Psoas muscle (tissue), 8 donors: Measurements from ENCODE around the gene ADSS2. TPM values are rescaled to one million over a fixed set of nuclear protein-coding genes. Genes with fewer than 3 reads are reported as not detected.

Experiments used
- ATAC-seq, 4 donors: fragments of 200-7000 bp; cut with Tn5 transposase; one replicate each; pipeline ENCODE4 v1.9.1; 2020; ENCODE audit warnings: moderate library complexity in 3 of 4, mild to moderate bottlenecking in 2 of 4
- DNase-seq, 2 donors: peaks; one replicate each; pipeline ENCODE4 v3.0.0-alpha.2; 2020
- H3K27ac ChIP-seq: fragments of 200-600 bp; one replicate; pipeline ENCODE4 v1.8.0; 2022
- H3K27me3 ChIP-seq, 3 donors: fragments of 200-600 bp in 1 of 3; one replicate each; pipeline versions ENCODE4 v1.6.1 to v1.8.0; 2013 to 2022; ENCODE audit warnings: low read length in 2 of 3, mild to moderate bottlenecking in 2 of 3, moderate library complexity in 1 of 3; ENCODE audit not compliant: insufficient read depth in 3 of 3
- H3K36me3 ChIP-seq, 2 donors: fragments of 200-600 bp in 1 of 2; one replicate each; pipeline versions ENCODE4 v1.6.1 to v1.8.0; 2013 to 2022; ENCODE audit warnings: low read depth in 1 of 2, mild to moderate bottlenecking in 1 of 2, moderate library complexity in 1 of 2; ENCODE audit not compliant: insufficient read depth in 1 of 2
- H3K4me1 ChIP-seq: fragments of 200-600 bp; one replicate; pipeline ENCODE4 v1.8.0; 2022
- H3K4me3 ChIP-seq: fragments of 200-600 bp; one replicate; pipeline ENCODE4 v1.8.0; 2022; ENCODE audit warnings: mild to moderate bottlenecking
- H3K9me3 ChIP-seq: fragments of 200-600 bp; one replicate; pipeline ENCODE4 v1.8.0; 2022
- WGBS, 3 donors: extraction: QIAGEN DNeasy Blood & Tissue Kit; methylation state at CpG; one replicate each; pipeline versions ENCODE4 v1.1.6 to v1.1.7; 2013; 5-methylcytosine and 5-hydroxymethylcytosine counted together
- intact Hi-C, 2 donors: fragments of 100-400 bp; cut with DNase I; formaldehyde crosslinking; loops; one replicate each; pipeline versions ENCODE4 v1.11.0 to v1.14.2; 2022
- polyA plus RNA-seq, 3 donors: library from polyadenylated mRNA; stranded (reverse); fragments of 200-250 nt; gene quantifications; one replicate each; pipeline ENCODE4 v1.2.3, GENCODE V29; 2013
- total RNA-seq, 4 donors: library from RNA; stranded (reverse); fragmentation: NEBNext Ultra II Directional in 2 of 4; extraction: Animal tissue kit (Norgen Biotek cat#: 25700) in 2 of 4; gene quantifications; one replicate each; pipeline versions ENCODE4 v1.2.1 to v1.2.4, GENCODE V29; 2021 to 2023
- TF ChIP-seq, protein P1 (sequence below): fragments of 200-600 bp; IDR thresholded peaks from one replicate; pipeline ENCODE4 v1.8.0; 2022; ENCODE audit warnings: antibody characterized with exemption
- donor health status: healthy with polysubstance abuse.
- donor health status: DM: no; HTN: no; CAD: no; lungs with moderate emphysema.
- donor health status: Bipolar disorder and iron deficiency.
- donor health status: healthy.
- donor health status: DM: yes; HTN: yes; CAD: no.
- donor health status: DM: no; HTN: no; CAD: no.
- donor health status: DM: no; HTN: no; CAD: no.
- donor health status: DM: yes; HTN: yes; CAD: no.

The ADSS2 gene
- total and polyA plus RNA-seq, 7 donors = 5.7 to 19.2 (median 12.3) TPM

GRCh38 chr1:244412176-244412575 lies 39.5 kb downstream of the ADSS2 start:
- H3K36me3 ChIP-seq = peaks cover 10 to 100% of the 10 kb centered on the region in 2 donors
- TF ChIP-seq, protein P1, sequence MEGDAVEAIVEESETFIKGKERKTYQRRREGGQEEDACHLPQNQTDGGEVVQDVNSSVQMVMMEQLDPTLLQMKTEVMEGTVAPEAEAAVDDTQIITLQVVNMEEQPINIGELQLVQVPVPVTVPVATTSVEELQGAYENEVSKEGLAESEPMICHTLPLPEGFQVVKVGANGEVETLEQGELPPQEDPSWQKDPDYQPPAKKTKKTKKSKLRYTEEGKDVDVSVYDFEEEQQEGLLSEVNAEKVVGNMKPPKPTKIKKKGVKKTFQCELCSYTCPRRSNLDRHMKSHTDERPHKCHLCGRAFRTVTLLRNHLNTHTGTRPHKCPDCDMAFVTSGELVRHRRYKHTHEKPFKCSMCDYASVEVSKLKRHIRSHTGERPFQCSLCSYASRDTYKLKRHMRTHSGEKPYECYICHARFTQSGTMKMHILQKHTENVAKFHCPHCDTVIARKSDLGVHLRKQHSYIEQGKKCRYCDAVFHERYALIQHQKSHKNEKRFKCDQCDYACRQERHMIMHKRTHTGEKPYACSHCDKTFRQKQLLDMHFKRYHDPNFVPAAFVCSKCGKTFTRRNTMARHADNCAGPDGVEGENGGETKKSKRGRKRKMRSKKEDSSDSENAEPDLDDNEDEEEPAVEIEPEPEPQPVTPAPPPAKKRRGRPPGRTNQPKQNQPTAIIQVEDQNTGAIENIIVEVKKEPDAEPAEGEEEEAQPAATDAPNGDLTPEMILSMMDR = no peak
- intact Hi-C loops = no loop called here
- no peaks in the 10 kb centered on the region for H3K9me3 ChIP-seq
- no peak overlapping the region for H3K27ac ChIP-seq
- no peaks in the 10 kb centered on the region for H3K27me3 ChIP-seq
- no peak for ATAC-seq
- H3K4me3 ChIP-seq = no peak overlapping the region
- WGBS, 3 donors = 98 to 100% (median 98%) methylated on average over 5 of the region's 5 CpGs
- H3K4me1 ChIP-seq = no peaks in the 10 kb centered on the region
- no peak for DNase-seq

DNA sequence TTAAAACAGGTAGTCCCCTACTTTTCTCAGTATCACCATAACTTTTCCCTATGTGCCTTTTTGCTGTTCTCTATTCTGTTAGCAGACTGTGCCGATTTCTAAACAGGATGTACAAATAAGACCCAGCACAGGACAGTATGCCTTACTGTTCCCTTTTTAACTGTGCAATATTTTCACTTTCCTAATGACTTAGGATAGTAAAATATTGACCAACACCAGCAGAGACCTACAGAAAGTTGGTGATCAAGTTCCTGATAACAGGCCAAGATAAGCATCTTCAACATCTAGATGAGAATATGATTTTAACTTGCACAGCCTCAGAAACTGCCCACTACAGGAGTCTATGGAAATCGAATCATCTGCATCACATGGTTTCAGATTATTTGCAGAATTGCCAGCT lies 42.0 kb downstream of the ADSS2 start:
- intact Hi-C loops = no loop called here
- Histone ChIP-seq H3K36me3 (peaks cover 11 to 90% of the 10 kb centered on the region in 2 donors), H3K27me3 (no peaks in the 10 kb centered on the region), H3K27ac (no peak overlapping the region), H3K4me1 (no peaks in the 10 kb centered on the region), H3K9me3 (no peaks in the 10 kb centered on the region), H3K4me3 (no peak overlapping the region)
- ATAC-seq = no peak
- TF ChIP-seq, protein P1 = no peak
- WGBS, 3 donors = 81 to 90% (median 83%) methylated on average over 2 of the region's 2 CpGs
- no peak for DNase-seq

GRCh38 chr1:244406337-244406736 lies 45.4 kb downstream of the ADSS2 start:
- no peak for DNase-seq
- H3K27ac ChIP-seq = no peak overlapping the region
- no peaks in the 10 kb centered on the region for H3K4me1 ChIP-seq
- no peaks in the 10 kb centered on the region for H3K27me3 ChIP-seq
- H3K36me3 ChIP-seq = peaks cover 4 to 84% of the 10 kb centered on the region in 2 donors
- ATAC-seq = no peak
- H3K4me3 ChIP-seq = no peak overlapping the region
- intact Hi-C loops = no loop called here
- WGBS, 3 donors = 71 to 77% (median 72%) methylated on average over 4 of the region's 4 CpGs
- peaks cover 10% of the 10 kb centered on the region for H3K9me3 ChIP-seq
- TF ChIP-seq, protein P1 = no peak

- H3K9me3 ChIP-seq = peaks cover 15% of the 10 kb centered on the region
- no peak for ATAC-seq
- WGBS, 3 donors = 82 to 88% (median 85%) methylated on average over 2 of the region's 2 CpGs
- H3K27ac ChIP-seq = no peak overlapping the region
- TF ChIP-seq, protein P1 = no peak
- intact Hi-C loops = no loop called here
- H3K4me1 ChIP-seq = no peaks in the 10 kb centered on the region
- H3K27me3 ChIP-seq = no peaks in the 10 kb centered on the region
- H3K4me3 ChIP-seq = no peak overlapping the region
- peaks cover 4 to 80% of the 10 kb centered on the region in 2 donors for H3K36me3 ChIP-seq
- DNase-seq = no peak
Measured at GRCh38 chr1:244405856-244406255, 45.9 kb downstream of the ADSS2 start.

DNA sequence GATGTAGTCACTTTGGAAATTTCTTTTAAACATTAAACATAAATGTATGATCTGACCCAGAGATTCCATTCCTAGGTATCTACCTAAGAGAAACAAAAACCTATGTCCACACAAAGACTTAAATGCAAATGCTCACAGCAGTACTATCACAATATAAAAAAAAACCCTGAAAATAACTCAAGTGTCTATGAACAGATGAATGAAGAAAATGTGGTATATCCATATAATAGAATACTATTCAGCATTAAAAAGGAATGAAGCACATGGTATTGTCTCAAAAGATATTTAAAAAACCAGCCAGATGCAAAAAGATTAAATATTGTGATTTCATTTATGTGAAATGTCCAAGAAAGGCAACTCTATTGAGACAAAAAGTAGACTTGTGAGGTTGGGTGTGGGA lies 48.3 kb downstream of the ADSS2 start:
- TF ChIP-seq, protein P1 = no peak
- no peaks in the 10 kb centered on the region for H3K4me1 ChIP-seq
- DNase-seq (no peak), ATAC-seq (no peak)
- peaks cover 4 to 55% of the 10 kb centered on the region in 2 donors for H3K36me3 ChIP-seq
- H3K27me3 ChIP-seq = no peaks in the 10 kb centered on the region
- intact Hi-C loops = no loop called here
- no peak overlapping the region for H3K27ac ChIP-seq
- peaks cover 23% of the 10 kb centered on the region for H3K9me3 ChIP-seq
- H3K4me3 ChIP-seq = no peak overlapping the region
